Measurements from ENCODE around the gene GLDC.

DNA sequence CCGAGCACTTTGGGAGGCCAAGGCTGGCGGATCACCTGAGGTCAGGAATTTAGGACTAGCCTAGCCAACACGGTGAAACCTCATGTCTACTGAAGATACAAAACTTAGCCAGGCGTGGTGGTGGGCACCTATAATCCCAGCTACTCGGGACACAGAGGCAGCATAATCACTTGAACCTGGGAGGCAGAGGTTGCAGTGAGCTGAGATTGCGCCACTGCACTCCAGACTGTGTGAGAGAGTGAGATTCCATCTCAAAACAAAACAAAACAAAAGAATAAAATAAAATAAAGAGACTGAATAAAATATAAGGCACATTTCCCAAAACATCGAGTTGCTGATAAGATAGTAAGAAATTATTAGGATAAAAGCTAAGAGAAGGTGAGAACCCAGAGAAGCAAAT, 32.3 kb upstream of the GLDC start:
- TF ChIP-seq POLR2A (IDR thresholded peaks at IDR 0.05) = no peak
- TF ChIP-seq, protein P1, sequence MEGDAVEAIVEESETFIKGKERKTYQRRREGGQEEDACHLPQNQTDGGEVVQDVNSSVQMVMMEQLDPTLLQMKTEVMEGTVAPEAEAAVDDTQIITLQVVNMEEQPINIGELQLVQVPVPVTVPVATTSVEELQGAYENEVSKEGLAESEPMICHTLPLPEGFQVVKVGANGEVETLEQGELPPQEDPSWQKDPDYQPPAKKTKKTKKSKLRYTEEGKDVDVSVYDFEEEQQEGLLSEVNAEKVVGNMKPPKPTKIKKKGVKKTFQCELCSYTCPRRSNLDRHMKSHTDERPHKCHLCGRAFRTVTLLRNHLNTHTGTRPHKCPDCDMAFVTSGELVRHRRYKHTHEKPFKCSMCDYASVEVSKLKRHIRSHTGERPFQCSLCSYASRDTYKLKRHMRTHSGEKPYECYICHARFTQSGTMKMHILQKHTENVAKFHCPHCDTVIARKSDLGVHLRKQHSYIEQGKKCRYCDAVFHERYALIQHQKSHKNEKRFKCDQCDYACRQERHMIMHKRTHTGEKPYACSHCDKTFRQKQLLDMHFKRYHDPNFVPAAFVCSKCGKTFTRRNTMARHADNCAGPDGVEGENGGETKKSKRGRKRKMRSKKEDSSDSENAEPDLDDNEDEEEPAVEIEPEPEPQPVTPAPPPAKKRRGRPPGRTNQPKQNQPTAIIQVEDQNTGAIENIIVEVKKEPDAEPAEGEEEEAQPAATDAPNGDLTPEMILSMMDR (IDR thresholded peaks at IDR 0.05) = no peak

Measured in body of pancreas (tissue), 4 donors.